CD1c-positive myeloid dendritic cell (primary cell): ENCODE data around the gene USP20.

Experiments
- DNase-seq: peaks from one replicate; pipeline ENCODE4 v3.0.0-alpha.2; 2016; ENCODE audit errors: extremely low spot score

The USP20 gene

DNA sequence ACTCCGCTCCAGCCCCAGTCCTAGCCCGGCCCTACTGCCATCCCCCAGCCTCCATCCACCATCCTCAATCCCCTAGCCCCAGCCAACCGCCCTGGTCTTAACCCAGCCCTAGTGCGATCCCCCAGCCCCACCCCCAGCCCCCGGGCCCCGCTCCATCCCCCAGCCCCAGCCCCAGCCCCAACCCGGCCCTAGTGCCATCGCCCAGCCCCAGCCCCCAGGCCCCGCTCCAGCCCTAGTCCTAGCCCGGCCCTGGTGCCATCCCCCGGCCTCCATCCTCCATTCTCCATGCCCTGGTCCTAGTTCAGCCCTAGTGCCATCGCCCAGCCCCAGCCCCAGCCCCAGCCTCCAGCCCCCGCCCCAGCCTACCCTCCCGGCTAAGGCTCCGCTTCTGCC is 11.7 kb upstream of the USP20 start:
- DNase-seq = no peak

DNA sequence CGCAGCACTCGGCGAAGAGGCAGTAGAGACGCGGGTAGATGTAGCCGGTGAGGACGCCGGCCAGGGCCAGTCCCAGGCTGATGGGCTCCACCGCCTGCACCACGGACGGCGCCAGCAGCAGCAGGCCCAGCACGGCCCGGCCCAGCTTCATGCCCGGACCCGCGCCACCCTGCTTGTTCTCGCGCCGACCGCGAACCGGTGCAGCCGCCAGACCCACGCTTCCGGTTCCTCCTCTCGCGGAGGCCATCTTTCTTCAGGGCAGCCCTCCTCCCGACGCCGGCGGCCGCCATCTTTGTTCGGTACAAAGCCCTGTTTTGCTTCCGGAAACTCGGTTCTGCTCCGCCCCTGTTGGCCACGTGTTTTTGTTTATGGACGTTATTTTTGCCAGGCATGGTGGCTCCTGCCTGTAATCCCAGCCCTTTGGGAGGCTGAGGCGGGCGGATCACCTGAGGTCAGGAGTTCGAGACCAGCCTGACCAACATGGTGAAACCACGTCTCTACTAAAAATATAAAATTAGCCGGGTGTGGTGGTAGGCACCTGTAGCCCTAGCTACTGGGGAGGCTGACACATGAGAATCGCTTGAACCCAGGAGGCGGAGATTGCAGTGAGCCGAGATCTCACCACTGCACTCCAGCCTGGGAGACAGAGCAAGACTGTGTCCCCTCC is 11.2 kb upstream of the USP20 start, which contains the start of gene TOR1A:
TOR1A (minus strand) TSS at position 202 of the 667 bp plus-strand sequence; CDS start at position 151, 51 bp downstream.
- DNase-seq = peak; percentile 95

DNA sequence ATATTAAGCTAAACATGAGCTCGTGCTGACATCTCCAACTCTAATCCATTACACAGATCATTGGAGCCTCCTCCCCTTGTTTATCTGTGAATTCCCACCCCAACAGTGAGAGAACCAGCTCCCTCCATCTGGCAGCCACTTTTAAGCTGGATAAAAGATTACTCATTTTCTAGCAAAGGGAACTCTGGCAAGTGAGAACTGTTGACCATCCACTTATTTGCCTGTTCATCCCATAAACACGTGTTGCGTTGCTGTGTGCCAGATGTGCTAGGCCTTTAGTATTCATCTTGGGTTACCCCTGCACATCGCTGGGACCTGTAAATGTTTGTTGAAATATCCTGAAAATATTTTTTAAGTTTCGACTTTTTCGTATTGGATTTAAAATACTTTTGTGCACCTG is 8.9 kb upstream of the USP20 start:
- no peak for DNase-seq

DNA sequence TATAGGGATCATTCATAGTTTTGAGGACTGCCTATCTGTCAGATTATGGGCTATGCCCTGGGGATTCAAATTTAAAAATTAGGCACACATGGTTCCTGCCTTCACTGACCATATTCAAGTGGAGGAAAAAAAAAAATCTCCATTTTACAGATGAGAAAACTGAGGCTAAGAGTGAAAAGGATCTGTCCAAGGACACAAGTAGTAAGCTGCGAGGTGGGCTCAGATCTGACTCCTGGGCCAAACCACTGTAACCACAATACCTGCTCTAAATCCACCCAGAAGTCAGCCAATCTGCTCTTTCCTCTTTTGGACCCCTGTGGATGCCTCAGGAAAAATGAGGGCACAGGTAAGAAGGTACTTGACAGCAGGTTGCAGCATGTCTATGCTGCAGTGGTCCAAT is 8.5 kb upstream of the USP20 start:
- DNase-seq = no peak

- DNase-seq = no peak
Observed at GRCh38 chr9:129828051-129828450, 7.2 kb upstream of the USP20 start.

GRCh38 chr9:129828969-129829368 is 6.3 kb upstream of the USP20 start:
- DNase-seq = no peak

GRCh38 chr9:129832982-129833381 is 2.3 kb upstream of the USP20 start:
- DNase-seq = no peak

GRCh38 chr9:129834489-129835127 is 650 bp upstream of the USP20 start:
- DNase-seq = peak; percentile 39

DNA sequence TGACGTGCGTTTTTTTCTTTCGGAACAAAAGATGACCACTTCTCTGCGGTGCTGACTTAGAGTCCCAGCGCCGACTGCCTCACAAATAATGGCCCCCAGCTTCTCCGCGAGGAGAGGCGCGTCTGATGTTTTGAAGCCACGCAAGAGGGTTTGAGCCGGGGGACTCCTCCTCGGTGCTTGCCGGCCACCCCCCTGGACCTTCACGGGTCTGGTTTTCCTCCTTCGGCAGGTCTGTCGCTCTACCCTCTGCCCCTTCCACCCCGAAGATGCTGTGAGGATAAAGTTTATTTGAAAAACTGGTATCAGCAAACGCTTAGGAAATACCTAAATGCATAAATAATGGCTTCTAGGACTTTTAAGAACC is 584 bp downstream of the USP20 start:
- no peak for DNase-seq

DNA sequence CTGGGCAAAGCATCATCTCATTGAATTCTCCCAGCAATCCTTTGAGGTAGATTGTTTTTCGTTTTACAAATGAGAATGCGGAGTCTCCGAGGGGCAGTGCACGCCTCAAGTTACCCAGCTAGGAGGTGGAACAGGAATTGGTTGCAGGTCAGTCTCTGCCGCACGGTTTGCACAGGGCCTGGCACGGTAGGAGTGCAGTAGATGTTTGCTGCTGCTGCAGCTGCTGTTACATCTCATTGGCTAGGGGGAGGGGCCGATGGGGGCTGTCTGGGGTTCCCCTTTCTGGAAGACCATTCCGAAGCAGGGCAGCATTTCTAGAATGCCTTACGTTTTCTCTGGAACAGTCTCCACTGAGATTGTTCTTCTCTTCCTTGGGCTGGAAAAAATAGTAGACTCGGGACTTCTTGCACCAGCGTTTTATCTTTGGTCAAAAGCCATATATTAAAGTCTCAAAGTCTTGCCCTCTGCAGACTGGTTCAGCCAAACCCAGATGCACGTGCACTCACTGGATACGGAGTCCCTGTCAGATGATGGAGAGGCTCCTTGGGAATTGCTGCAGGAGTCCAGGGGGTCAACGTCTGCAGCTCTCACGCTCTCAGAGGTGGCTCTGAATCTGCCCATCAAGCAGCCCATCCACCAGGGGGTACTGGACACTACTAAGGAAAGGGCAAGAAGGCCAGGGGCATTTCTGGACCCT is 1.2 kb downstream of the USP20 start:
- DNase-seq = peak; percentile 25

DNA sequence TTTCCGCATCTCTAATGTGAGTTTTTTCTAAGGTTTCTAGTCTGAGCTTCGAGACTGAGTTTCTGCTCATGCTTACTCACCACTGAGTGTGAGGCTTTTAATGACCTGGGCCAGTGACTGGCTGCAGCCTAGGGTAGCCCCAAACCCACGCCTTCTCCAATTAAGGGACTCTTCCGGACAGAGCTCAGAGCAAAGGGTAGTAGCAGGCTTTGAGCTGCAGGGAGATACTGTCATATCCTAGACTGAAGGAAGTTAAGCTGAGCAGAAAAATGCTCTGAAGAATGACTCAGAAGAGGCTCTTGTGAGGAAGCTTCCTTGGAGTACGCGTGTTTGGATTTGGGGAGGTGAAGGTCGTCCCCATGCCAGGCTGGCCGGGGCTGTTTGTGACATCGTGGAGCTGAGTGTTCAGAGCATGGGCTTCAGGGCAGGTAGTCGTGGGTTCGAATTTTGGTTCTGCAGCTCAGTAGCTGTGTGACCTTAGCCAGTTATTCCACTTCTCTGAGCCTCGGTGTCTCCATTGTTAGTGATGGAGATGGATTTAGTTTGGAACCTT is 3.5 kb downstream of the USP20 start:
- peak; percentile 81 for DNase-seq

- peak; percentile 55 for DNase-seq
Observed at GRCh38 chr9:129839324-129840023, 4.2 kb downstream of the USP20 start.

DNA sequence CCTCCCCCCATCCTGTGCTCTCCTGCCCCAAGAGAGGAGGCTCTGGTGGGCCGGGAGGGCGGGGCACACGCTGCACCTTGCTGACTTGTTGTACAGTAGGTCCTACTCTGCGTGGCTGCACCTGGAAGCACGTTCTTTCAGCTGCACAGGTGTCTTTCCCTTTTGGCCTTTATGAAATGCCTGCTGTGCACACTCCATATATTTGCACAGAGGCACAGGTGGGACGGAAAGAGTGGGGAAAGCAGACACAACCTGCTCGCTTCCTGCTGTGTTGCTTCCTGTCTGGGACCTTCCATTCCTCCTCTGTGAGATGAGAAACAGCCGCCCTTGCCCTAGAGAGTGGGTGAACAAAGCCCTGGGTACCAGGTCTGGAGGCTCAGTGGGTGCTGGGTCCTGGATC is 4.8 kb downstream of the USP20 start:
- DNase-seq = no peak

DNA sequence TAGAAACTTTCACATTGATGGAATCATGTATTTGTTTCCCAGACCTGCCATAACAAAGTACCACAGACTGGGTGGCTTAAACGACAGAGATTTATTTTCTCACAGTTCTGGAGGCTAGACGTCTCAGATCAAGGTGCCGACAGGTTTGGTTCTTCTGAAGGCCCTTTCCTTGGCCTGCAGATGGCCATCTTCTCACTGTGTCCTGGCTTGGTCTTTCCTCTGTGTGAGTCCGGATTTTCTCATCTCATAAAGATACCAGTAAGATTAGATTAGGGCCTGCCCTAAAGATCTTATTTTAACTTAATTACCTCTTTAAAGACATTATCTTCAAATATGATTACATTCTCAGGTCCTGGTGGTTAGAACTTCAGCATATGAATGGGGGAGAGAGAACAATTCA is 5.8 kb downstream of the USP20 start:
- DNase-seq = no peak

GRCh38 chr9:129845373-129845772 is 10.1 kb downstream of the USP20 start:
- DNase-seq = no peak

GRCh38 chr9:129848712-129849441 is 13.6 kb downstream of the USP20 start:
- DNase-seq = no peak

DNA sequence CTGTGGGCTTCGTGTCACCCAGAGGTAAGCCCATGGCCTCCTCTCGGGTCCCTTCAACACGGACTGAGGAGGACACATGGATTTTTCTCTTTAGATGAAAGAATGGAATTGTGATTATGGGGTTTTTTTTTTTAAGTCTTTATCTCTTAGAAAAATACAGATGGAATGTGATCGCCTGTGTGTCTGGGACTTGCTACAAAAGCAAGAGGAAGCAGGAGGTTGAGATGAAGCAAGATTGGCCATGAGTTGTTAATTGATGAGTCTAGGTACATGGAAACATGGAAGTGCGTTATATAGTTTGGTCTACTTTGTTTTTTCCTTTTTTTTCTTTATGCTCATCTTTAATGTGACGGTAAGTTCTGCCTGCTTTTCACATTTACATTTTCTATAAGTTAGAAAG is 14.6 kb downstream of the USP20 start:
- no peak for DNase-seq

DNA sequence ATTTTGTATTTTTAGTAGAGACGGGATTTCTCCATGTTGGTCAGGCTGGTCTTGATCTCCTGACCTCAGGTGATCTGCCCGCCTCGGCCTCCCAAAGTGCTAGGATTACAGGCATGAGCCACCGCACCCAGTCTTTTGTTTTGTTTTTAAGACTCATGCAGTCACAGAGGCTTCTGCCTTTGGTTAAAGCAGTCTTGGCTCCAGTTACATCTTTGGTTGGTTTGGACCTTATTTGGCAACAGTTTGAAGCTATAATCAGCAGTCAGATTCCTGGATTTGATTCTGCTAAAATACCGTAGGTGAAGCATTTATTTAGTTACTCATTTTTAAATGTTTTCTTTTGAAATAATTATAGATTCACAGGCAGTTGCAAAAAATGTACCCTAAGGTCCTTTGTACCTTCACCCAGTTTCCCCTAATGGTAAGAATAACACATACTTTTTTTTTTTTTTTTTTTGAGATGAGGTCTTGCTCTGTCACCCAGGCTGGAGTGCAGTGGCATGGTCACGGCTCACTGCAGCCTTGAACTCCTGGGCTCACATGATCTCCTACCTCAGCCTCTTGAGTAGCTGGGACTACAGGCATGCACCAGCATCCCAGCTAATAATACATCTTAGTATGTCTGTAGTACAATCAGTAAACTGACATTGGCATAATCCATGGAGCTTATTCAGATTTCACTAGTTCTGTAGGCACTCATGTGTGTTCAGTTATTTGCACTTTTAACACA is 15.7 kb downstream of the USP20 start:
- no peak for DNase-seq

DNA sequence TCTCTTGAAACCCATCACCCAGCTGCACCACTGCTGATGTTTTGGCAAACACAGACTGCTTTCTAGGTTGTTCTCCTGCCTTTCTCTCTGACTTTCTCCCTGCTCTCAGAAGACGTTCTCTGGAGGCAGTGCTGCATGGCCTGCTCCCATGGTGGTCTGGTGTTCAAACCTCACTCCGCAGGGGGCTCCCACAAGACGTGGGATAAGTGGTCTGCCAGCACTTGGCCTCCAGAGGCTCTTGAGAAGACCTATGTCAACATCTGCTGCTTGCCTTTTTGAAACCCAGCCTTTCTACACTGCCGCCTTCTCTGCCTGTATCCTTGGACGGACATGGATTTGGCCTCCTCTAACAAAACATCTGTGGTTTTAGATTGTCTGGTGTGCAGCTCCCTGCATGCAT is 16.6 kb downstream of the USP20 start:
- no peak for DNase-seq

- DNase-seq = no peak
Observed at GRCh38 chr9:129852579-129852978, 17.3 kb downstream of the USP20 start.

GRCh38 chr9:129853614-129854013 is 18.4 kb downstream of the USP20 start:
- DNase-seq = no peak
